Fibroblast of skin of abdomen (primary cell): ENCODE data around the gene LTO1.
"Not testable (repeated sequence)": the region's sequence is repeated elsewhere in the genome, so short reads cannot be mapped to it uniquely, and the experiment has no call there.

Experiments
- DNase-seq: peaks from one replicate; pipeline ENCODE4 v3.0.0-alpha.2; 2013

Gene LTO1

DNA sequence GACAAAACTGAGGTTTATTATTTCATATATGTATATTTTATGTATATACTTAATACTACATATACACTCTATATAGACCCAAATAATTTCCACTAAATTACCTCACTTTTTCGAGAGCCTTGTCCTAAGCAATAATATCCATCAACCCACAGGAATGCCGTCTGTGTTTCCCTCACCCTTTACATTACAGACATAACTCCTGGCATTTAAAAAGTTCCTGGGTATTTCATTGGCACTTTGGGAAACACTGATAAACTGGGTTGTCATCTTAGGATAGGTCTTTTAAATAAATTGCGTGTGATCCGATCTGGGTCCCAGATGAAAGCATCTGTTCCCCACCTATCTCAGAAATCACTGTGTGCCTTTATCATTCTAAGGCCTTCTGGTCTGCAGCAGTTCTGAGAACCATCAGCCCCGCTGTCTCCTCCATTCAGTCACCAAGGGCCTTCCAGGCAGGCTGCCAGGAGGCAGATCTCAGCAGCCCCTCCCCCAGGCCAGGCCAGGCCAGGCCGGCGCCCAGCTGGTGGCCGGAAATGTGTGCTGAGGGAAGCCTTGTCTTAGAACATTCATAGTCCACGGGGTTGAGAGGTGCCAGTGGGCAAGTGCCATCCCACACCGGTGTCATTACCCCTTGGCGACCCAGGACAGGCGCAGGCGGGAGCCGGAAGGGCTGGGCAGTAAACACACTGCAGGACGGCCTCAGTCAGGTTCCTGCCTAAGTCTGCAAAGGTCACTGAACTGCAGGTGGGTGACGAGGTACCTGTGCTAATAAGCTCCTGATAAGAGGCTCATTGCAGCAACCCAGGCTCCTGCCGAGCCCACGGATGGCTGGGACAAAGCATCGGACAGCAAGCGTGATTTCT, 25.4 kb upstream of the LTO1 start:
- DNase-seq: peak; percentile 44

DNA sequence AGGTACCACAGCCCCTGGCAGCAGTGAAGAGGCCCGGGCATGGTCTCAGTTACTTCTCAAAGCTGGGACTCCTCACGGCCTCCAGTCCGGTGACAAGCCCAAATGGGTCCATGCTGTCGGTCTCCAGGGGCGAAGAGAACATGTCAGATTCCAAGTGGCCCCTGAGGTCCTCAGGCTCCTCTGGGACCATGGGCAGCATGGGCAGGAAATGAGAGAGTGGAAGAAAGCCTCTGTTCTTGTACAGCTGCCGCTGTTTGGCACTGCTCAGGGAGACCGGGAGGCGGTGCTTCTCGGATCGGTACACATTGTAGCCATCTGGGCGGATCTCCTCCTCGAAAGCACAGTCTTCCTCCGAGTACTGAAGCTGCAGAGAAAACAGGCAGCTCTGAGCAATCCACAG, 24.1 kb upstream of the LTO1 start:
- no peak for DNase-seq

DNA sequence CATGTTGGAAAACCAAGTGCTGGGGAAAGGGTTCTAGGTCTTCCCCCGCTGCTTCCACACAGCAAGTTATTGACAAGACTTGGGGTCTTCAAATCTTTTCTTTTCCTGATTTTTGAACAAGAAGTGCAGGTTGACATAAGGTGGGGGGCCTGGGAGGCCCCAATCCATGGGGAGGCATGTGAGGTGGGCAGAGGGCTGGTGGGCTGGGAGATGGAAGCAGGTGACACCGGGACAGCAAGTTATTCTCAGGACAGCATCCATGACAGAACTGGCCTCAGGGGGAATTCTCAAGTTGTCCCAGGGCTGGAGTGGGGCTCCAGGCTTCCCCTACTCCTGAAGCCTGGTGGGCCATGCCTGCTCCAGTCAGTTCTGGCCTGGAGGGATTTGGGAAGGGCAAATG, 23.2 kb upstream of the LTO1 start:
- DNase-seq: no peak

DNA sequence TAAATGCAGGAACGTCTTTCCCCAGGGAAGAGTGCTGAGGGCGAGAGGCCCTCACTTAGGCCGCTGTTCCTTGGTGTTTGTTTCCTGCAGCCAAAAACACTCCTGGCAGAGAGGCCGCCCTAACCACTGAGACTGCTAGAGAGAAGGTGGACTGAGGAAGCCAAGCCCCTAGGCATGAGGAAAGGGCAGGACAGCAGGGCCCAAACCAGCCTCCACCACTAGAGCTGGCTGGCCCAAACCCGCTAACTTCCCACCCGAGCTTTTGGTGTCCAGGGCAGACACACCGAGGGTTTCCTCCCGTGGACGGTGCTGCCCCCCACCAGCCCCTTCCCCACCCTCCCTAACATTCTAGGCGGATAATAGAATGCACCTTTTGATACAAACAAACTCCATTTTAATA, 22.7 kb upstream of the LTO1 start:
- no peak for DNase-seq

DNA sequence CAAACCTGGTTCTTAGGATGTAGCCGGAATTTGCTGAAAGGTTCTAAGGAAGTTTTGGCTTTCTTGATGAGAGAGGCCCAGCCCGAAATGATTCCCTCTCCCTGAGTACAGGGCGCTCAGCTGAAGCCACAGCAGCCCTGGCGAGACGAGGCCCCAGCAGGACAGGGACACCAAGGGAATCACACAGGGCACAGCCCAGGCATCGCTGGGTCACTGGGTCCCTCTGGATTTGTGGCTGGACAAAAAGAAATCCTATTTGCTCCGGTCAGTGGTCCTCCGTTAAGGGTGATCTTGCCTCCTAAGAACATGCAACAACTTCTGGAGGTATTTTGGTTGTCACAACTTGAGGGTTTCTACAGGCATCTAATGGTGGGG, 22.3 kb upstream of the LTO1 start:
- DNase-seq: no peak

DNA sequence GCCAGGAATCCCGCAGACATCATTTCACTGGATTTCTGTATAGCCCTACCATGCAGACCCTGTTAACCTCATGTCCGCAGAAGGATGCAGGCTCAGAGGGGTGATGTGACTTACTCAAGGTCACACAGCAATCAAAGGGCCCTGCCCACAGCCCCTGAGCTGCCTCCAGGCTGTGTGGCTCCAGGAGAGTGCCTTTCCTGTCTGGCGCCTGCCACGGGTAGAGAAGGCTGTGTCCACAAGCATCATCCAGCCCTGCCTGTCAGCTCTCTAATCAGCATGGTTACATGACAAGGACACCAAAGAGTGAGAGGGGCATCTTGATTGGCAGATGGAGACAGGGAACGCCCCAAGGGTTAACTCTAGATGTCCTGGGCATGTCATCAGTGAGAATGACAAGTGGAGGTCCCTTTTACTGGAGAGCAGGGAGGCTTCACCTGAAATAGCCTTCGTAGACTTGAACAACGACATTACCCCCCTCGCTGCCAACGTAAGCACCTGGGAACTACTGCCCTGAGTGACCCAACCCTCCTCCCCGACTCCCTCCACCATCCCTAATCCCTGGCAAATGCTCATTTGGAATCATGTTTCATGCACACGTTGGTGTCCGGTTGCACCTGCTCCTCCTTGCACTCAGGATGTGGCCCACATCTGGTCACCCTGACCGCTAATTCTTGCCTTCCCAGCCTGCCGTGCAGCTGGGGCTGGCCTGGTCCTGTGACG, 21.8 kb upstream of the LTO1 start:
- no peak for DNase-seq

DNA sequence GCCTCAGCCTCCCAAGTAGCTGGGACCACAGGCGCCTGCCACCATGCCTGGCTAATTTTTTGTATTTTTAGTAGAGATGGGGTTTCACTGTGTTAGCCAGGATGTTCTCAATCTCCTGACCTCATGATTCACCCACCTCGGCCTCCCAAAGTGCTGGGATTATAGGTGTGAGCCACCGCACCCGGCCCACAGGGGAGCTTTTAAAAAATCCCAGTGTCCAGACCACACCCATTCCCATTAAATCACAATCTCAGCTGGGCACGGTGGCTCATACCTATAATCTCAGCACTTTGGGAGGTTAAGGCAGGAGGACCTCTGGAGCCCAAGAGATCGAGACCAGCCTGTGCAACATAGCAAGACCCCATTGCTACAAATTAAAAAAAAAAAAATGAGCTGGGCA, 20.8 kb upstream of the LTO1 start:
- DNase-seq: not testable (repeated sequence)

DNA sequence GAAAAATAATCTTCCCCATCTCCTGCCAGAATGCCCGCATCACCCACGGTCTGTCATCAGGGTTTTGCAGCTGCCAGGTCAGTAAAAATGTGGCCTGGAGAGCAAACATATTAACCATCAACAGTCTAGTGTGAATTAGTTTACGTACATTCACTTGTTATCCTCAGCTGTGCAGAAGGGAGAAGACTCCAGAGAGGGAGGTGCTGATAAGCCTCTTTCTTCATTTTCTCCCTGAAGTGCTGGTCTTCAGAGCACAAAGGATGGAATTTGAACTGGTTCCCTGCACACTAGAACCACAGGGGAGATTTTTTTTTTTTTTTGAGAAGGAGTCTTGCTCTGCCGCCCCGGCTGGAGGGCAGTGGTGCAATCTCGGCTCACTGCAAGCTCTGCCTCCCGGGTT, 20.4 kb upstream of the LTO1 start:
- DNase-seq: no peak

DNA sequence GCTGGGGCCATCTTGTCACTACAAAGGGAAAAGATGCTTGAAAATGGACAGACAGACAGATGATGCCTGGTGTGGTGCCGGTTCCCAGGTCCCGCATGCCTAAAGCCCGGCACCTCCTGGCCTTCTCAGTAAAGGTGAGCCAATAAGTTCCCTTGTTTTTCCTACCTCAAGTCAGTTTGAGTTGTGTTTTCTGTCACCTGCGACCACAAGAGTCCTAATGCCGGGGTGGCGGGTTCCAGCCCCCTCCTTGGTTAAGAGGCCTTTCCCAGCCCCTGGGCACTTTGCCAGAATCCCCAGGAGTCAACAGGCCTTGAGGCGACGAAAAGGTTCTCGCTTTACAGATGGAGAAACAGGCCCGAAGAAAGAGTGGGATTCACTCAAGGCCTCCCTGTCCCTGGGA, 19.6 kb upstream of the LTO1 start:
- DNase-seq: no peak

DNA sequence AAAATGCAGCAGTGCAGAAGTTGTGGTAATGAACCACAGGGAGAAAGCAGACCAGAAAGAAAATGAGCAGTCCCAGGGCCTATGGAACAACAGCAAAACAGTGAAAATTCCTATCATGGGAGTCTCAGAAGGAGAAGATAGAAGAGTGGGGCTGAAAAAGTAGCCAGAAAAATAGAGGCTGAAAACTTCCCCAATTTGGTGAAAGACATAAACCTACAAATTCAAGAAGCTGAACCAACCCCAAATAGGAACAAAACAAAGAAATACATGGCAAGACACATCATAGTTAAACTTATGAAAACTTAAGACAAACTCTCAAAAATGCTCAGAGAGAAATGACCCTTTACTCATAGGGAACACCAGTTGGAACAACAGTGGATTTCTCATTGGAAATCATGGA, 17.3 kb upstream of the LTO1 start:
- DNase-seq: no peak

DNA sequence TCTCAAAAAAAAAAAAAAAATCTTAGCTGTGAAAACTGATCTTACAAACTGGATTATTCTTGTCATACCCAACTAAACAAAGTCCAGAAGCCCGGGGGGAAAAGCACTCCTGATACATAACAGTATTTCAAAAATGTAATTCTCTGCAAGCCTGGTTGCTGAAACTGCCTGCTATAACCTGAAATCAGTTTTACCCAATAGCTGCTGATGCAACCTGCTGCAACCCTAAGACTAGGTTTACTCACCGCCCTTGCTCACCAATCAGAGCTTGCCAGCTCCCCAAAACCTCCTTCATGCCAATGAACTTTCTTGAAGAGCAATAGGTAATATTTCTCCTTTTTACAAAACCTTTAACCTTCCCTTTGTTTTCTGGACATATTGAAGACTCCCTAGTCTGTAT, 16.3 kb upstream of the LTO1 start:
- DNase-seq: peak; percentile 46

DNA sequence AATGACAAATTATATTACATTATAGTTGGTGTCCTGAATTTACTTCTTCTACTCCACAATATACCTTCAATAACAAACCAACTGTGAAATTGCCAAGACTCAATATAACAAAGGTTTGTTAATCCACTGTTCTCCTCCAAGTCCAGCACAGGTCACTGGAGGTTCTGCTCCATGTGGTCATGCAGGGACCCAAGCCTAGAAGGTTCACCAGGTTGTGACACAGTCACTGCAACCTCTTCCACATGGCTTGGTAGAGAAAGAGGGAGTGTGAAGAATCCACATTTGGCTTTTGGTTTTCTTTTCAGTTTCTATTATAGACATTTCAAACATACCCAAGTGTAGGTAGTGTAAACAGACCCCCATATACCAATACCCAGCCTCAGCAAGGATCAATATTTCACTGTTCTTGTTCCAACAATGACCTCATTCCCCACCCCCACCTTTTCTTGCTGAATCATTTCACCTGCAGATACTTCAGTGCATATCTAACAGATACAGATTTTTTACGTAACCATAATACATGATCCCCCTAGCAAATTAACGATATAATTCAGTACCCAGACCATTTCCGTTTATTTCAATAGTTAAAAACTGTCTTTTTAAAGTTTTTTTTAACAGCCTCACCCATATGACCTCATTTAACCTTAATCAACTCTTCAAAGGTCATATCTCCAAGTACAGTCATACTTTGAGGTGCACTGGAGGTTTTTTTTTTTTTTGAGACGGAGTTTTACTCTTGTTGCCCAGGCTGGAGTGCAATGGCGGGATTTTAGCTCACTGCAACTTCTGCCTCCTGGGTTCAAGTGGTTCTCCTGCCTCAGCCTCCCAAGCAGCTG, 14.5 kb upstream of the LTO1 start:
- DNase-seq: no peak

DNA sequence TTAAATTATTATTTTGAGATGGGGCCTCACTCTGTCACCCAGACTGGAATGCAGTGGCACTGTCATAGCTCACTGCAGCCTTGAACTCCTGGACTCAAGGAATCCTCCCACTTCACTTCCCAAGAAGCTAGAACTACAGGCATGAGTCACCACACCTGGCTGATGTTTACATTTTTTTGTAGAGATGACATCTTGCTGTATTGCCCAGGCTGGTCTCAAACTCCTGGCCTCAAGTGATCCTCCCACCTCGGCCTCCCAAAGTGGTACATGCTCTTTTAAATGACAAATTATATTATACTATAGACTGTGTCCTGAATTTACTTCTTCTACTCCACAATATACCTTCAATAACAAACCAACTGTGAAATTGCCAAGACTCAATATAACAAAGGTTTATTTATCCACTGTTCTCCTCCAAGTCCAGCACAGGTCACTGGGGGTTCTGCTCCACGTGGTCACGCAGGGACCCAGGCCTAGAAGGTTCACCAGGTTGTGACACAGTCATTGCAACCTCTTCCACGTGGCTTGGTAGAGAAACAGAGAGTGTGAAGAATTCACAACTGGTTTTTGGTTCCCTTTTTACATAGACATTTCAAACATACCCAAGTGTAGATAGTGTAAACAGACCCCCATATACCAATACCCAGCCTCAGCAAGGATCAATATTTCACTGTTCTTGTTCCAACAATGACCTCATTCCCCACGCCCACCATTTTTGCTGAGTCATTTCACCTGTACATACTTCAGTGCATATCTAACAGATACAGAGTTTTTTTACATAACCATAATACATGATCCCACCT, 13.0 kb upstream of the LTO1 start:
- not testable (repeated sequence) for DNase-seq

DNA sequence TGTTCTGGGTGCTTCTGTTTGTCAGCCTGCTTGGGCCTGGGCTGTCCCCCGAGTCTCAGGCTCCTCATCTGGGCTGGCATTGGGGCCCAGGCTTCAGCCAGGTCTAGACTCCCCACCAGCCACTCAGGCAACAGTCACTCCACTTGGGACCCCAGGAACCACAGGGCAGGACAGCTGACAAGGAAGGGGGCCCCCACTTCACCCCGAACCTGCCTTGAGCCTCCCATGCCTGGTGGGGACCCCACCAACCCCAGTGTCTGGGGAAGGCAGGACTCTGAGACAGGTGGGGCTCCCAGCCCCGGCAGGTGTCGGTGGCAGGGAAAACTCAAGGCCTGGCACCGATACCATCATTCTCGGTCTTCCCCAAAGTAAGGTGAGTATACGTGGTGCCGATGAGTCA, 11.7 kb upstream of the LTO1 start:
- DNase-seq: no peak

DNA sequence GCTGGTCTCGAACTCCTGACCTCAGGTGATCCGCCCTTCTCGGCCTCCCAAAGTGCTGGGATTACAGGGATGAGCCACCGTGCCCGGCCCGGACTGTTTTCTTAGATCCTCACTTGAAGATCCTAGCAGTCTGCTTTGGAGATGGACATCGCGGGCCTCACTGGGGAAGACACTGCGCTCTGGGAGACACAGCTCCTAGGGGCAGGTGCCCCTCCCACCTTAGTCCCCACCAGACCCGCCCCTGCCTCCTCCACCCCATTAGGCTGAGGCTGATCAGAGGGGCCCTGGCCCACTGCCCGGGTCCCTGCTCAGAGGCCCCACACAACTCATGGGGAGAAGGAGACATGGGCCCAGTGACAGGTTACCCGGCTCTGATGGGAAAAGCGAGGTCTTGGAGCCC, 11.3 kb upstream of the LTO1 start:
- DNase-seq: no peak

DNA sequence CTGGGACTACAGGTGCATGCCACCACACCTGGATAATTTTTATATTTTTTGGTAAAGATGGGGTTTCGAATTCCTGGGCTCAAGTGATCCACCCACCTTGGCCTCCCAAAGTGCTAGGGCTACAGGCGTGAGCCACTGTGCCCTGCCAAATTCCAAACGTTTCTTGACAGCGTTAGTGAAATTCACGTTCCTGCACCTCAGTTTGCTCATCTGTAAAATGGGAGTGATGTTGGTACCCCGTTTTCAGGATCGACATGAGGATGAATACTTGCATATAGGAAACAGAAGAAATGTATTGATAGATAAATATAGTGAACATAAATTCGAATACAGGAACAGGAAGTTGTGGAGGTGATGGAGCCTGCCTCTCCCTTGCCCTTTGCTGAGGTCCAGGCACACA, 10.2 kb upstream of the LTO1 start:
- no peak for DNase-seq

DNA sequence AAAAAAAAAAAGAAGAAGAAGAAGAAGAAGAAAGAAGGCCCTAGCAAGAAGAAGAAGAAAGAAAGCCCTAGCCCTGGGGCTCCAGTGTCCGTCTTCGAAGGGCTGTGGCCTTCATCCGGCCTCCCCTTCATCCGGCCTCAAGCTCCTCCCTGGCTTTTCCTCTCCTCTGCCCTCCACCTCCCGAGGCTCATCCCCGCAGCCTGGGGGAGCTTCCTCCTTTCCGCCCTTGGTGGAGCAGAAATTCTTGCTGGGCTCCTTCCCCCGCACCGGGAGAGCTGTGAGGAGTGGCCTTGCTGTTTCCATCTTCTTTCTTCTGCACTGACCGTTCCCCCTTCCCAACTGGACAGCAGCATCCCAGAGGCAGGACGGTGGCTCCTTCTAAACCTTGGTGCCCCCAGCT, 9.5 kb upstream of the LTO1 start:
- no peak for DNase-seq

DNA sequence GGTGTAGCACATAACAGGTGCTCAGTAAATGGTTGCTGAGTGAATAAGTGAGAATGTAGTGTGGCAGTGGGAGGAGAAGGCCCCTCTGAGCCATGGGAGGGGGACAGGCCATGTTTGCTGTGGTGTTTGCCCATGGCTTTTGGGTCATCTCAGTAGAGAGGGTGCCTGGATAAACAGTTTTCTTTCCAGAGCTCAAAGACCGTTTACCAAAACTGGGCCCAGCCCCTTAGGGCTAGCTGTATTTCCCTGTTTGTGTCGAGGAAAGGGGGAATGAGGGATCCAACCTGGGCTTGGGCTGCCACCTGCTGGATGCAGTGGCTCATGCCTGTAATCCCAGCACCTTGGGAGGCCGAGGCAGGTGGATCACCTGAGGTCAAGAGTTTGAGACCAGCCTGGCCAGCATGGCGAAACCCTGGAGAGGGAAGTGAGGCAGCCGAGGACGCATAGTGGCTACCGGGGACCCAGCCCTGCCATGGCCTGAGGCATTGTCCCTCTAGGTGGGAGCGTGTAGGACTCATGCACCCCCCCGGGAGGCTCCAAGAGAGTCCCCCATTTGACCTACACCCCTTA, 8.7 kb upstream of the LTO1 start:
- no peak for DNase-seq

DNA sequence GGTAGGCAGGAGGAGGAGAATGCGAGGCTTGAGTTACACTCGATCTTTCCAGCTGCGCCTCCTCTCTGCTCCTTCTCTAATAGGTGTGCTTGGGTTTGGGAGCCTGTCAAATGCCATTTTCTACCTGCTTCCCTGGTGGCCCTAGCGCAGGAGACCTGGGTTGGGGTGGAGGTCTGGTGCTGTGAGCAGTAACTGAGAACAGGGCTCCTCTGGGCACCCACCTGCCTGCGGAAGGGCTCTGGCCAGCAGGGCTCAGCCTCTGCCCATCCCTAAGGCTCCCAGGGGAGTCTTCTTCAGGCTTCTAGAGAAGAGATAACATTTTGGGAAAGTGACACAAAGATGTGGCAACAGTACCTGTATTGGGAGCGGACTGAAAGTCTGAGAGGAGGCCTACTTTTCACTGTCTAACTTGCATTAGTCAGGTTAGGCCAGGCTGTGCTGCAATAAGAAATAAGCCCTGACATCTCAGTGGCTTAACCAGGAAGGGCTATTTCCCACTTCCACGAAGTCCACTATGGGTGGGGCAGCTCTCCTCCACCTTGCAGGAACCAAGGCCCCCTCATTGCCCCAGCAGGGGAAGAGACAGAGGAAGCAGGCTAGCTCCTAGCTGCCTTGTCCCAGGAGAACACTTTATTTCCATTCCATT, 7.7 kb upstream of the LTO1 start:
- no peak for DNase-seq

DNA sequence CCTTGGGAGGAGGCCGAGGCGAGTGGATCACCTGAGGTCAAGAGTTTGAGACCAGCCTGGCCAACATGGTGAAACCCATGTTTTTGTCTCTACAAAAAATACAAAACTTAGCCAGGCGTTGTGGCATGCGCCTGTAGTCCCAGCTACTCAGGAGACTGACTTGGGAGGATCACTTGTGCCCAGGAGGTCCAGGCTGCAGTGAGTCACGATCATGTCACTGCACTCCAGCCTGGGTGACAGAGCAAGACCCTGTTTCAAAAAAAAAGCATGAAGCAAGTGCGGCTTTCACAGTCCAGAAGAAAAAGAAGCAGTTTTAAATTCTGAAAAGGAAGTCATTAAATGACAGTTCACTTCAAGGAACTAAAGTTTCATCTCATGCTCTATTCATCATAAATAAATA, 7.1 kb upstream of the LTO1 start:
- no peak for DNase-seq

DNA sequence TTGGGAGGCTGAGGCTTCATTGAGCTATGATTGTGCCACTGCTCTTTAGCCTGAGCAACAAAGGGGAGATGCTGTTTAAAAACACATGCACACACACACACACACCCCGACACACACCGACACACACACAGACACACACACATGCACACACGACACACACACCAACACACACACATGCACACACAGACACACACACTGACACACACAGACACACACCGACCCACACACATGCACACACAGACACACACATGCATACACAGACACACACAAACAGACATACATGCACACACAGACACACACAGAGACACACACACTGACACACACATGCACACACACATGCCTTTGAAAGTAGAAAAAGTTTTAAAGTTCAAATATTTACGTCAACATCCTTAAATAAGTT, 5.5 kb upstream of the LTO1 start:
- DNase-seq: no peak

DNA sequence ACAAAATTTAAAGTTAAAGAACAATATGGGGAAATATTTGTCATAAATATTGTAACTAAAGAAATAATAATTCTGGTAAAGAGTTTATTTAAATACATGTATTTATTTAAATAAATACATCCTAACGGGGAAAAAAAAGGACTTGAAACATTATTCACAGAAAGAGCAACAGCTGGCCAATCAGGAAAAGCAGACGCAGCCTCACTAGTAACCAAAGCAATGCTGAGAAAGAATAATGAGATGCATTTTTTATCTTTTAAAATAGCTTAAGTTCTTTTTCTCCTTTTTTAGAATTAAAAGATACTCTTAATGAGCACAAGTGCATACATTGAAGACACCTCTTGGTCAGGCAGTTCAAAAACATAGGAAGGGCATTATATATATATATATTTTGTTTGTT, 2.6 kb upstream of the LTO1 start:
- no peak for DNase-seq
